Activated T-cell treated with anti-CD3 and anti-CD28 coated beads, Interleukin-2, amount 50 U/mL, for 24 hours (primary cell): ENCODE data around the gene FOXL1.

ENCODE experiments used
- DNase-seq: peaks from one replicate; pipeline ENCODE4 v3.0.0-alpha.2; 2020
- H3K27ac Mint-ChIP-seq: 2 replicates; pipeline ENCODE4 v1.8.0; 2020; ENCODE audit warnings: mild to moderate bottlenecking, mixed read lengths
- H3K27me3 Mint-ChIP-seq: 2 replicates; pipeline ENCODE4 v1.8.0; 2020; ENCODE audit warnings: mixed read lengths
- H3K36me3 Mint-ChIP-seq: 2 replicates; pipeline ENCODE4 v1.8.0; 2020; ENCODE audit warnings: low read depth, mixed read lengths
- H3K4me1 Mint-ChIP-seq: 2 replicates; pipeline ENCODE4 v1.8.0; 2020; ENCODE audit warnings: low read depth, mixed read lengths
- H3K4me3 Mint-ChIP-seq: 2 replicates; pipeline ENCODE4 v1.8.0; 2020; ENCODE audit warnings: mild to moderate bottlenecking, moderate library complexity, mixed read lengths
- H3K9me3 Mint-ChIP-seq: 2 replicates; pipeline ENCODE4 v1.8.0; 2020; ENCODE audit warnings: mixed read lengths

The FOXL1 gene

DNA sequence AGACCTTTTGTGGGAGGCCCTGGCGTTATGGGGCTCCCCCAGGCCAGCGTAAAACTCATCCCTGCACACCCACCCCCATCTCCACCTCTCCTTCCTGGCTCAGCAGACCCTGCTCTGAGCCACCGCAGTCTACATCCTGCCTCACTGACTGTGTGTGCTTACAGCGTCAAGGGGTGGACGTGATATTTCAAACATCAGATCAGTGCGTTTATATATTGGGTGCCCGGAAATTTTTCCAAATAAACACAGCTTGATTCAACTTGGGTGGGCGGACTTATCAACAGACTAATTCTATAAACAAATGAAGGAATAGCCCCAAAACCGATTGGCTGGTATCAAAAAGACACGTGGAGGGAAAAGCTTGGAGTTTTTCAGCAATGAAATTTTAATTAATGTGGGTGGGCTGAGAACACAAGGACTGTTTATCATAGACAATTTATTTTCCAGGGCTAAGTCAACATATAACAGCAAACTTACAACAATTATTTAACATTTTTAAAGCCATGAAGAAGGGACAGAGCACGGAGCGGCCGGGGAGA lies at the start of gene FOXL1:
FOXL1 (plus strand) TSS at position 489 of the 539 bp plus-strand sequence. CDS start 175 bp downstream, outside the sequence.
- H3K27me3 Mint-ChIP-seq: peaks cover 89% of the 10 kb centered on the region
- H3K9me3 Mint-ChIP-seq: no peaks in the 10 kb centered on the region
- H3K4me1 Mint-ChIP-seq: peaks cover 12% of the 10 kb centered on the region
- H3K4me3 Mint-ChIP-seq: no peak within 1 kb of the TSS
- H3K27ac Mint-ChIP-seq: no peak within 1 kb of the TSS
- no peak for DNase-seq
- no peaks in the 10 kb centered on the region for H3K36me3 Mint-ChIP-seq

- Mint-ChIP-seq H3K9me3 (peaks cover 4% of the 10 kb centered on the region), H3K4me3 (no peak overlapping the region), H3K27me3 (no peaks in the 10 kb centered on the region), H3K36me3 (peaks cover 46% of the 10 kb centered on the region), H3K27ac (no peak overlapping the region), H3K4me1 (no peaks in the 10 kb centered on the region)
- no peak for DNase-seq
Observed at GRCh38 chr16:86529160-86529559, 49.2 kb upstream of the FOXL1 start.

GRCh38 chr16:86530251-86531190 lies 47.8 kb upstream of the FOXL1 start:
- Mint-ChIP-seq H3K27ac (no peak overlapping the region), H3K4me1 (no peaks in the 10 kb centered on the region), H3K4me3 (no peak overlapping the region), H3K9me3 (peaks cover 4% of the 10 kb centered on the region), H3K36me3 (peaks cover 51% of the 10 kb centered on the region), H3K27me3 (no peaks in the 10 kb centered on the region)
- DNase-seq: no peak

GRCh38 chr16:86531191-86531545 lies 47.2 kb upstream of the FOXL1 start:
- peaks cover 4% of the 10 kb centered on the region for H3K9me3 Mint-ChIP-seq
- no peaks in the 10 kb centered on the region for H3K4me1 Mint-ChIP-seq
- no peak overlapping the region for H3K27ac Mint-ChIP-seq
- DNase-seq: no peak
- no peak overlapping the region for H3K4me3 Mint-ChIP-seq
- no peaks in the 10 kb centered on the region for H3K27me3 Mint-ChIP-seq
- peaks cover 58% of the 10 kb centered on the region for H3K36me3 Mint-ChIP-seq

- Mint-ChIP-seq H3K9me3 (peaks cover 4% of the 10 kb centered on the region), H3K4me3 (no peak overlapping the region), H3K36me3 (peaks cover 65% of the 10 kb centered on the region), H3K27ac (no peak overlapping the region), H3K27me3 (no peaks in the 10 kb centered on the region), H3K4me1 (no peaks in the 10 kb centered on the region)
- no peak for DNase-seq
Observed at GRCh38 chr16:86531641-86532525, 46.5 kb upstream of the FOXL1 start.

- H3K27ac Mint-ChIP-seq: no peak overlapping the region
- peaks cover 4% of the 10 kb centered on the region for H3K9me3 Mint-ChIP-seq
- no peak for DNase-seq
- H3K4me1 Mint-ChIP-seq: no peaks in the 10 kb centered on the region
- H3K27me3 Mint-ChIP-seq: no peaks in the 10 kb centered on the region
- H3K4me3 Mint-ChIP-seq: no peak overlapping the region
- peaks cover 71% of the 10 kb centered on the region for H3K36me3 Mint-ChIP-seq
Observed at GRCh38 chr16:86532526-86532815, 45.9 kb upstream of the FOXL1 start.

- Mint-ChIP-seq H3K27ac (no peak overlapping the region), H3K4me3 (no peak overlapping the region), H3K27me3 (no peaks in the 10 kb centered on the region), H3K36me3 (peaks cover 77% of the 10 kb centered on the region), H3K9me3 (no peaks in the 10 kb centered on the region), H3K4me1 (no peaks in the 10 kb centered on the region)
- DNase-seq: no peak
Observed at GRCh38 chr16:86533076-86533475, 45.3 kb upstream of the FOXL1 start.

DNA sequence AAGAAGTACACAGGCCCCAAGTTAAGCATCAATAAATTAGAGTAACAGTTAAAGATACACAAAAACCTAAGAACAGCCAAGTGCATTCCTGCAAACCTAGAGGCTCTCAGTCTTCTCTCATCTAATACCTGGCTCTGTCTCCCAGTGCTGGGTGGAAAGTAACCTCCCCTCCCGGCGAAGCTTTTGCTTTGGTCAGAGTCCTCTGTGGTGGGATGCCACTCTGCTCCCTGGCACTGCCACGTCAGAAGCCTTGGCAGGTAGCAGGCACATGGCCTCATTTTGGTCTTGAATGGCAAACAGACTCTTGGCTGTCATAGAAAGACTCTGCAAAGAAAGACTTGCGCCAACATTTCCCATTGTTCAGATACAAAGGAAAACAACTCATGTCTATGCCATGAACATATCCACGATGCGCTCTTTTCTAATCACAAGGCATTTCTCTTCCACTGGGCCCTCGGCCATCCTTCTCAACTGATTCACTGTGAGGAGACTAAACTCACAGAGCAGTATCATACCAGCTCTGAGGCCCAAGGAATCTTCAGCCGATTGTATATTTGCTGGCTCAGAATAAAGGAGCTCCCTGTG lies 44.5 kb upstream of the FOXL1 start:
- Mint-ChIP-seq H3K4me1 (no peaks in the 10 kb centered on the region), H3K27me3 (no peaks in the 10 kb centered on the region), H3K36me3 (peaks cover 80% of the 10 kb centered on the region), H3K9me3 (no peaks in the 10 kb centered on the region), H3K27ac (no peak overlapping the region), H3K4me3 (no peak overlapping the region)
- DNase-seq: no peak

DNA sequence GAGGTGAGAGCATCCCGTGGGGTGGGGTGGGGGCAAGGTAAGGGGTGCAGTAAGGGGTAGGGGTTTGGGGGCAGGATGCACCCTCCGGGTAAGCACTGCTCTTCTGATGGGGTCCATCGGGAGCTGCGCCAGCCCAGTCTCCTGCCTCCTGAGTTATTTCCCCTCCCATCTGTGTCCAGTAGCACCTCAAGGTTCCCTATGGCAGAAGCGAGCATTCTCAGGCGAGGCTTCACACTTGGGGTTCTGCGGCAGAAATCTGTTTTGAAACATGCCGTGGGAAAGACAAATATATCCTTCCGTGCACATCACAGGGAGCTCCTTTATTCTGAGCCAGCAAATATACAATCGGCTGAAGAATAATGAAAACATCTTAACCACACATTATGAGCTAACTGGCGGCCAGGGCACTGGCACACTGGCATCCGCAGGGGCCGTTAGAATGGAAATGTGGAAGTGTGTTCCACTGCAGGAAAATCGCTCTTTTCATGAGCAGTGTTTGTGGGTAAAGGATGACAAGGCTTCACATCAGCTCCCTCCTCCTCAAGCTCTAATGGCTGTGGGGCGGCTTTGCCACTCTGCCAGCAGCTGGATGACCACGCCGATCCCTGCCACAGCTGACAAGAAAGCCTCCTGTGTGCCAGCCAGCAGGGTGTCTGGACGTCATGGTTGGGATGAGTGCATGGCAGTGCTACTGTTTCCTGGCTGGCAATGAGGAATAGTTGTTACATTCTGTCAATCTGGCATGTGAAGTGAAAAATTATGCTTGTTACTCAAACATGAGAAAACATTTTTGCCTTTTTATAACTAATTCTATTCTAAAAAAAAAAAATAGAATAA lies 43.4 kb upstream of the FOXL1 start:
- Mint-ChIP-seq H3K9me3 (no peaks in the 10 kb centered on the region), H3K27me3 (no peaks in the 10 kb centered on the region), H3K4me3 (no peak overlapping the region), H3K4me1 (no peaks in the 10 kb centered on the region), H3K36me3 (peaks cover 83% of the 10 kb centered on the region), H3K27ac (no peak overlapping the region)
- DNase-seq: no peak

GRCh38 chr16:86536621-86537020 lies 41.7 kb upstream of the FOXL1 start:
- Mint-ChIP-seq H3K27ac (no peak overlapping the region), H3K27me3 (no peaks in the 10 kb centered on the region), H3K36me3 (peaks cover 88% of the 10 kb centered on the region), H3K9me3 (no peaks in the 10 kb centered on the region), H3K4me3 (no peak overlapping the region), H3K4me1 (no peaks in the 10 kb centered on the region)
- DNase-seq: no peak

DNA sequence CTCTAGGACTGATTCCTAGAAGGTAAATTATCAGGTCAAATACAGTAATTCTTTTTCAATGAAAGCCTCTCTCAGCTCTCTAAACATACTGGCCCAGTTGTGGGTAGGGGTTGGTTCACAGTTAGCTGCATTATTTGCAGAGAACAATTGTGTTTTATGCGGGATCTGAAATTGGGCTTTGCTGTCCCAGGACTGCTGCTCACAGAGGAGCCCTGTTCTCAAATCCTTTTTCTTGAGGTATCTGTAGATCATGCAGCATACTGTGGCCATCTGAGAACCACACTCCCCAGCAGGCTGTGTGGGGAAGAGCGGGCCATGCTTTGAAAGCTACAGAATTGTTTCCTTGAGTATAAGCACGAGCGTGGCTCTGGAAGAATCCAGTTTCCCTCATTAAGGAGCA lies 40.9 kb upstream of the FOXL1 start:
- Mint-ChIP-seq H3K9me3 (no peaks in the 10 kb centered on the region), H3K4me1 (no peaks in the 10 kb centered on the region), H3K27ac (no peak overlapping the region), H3K27me3 (no peaks in the 10 kb centered on the region), H3K4me3 (no peak overlapping the region), H3K36me3 (peaks cover 91% of the 10 kb centered on the region)
- DNase-seq: no peak

- DNase-seq: no peak
- Mint-ChIP-seq H3K27ac (no peak overlapping the region), H3K9me3 (no peaks in the 10 kb centered on the region), H3K4me1 (no peaks in the 10 kb centered on the region), H3K27me3 (no peaks in the 10 kb centered on the region), H3K36me3 (peaks cover 91% of the 10 kb centered on the region), H3K4me3 (no peak overlapping the region)
Observed at GRCh38 chr16:86538196-86538780, 40.1 kb upstream of the FOXL1 start.

GRCh38 chr16:86540894-86541293 lies 37.5 kb upstream of the FOXL1 start:
- DNase-seq: no peak
- Mint-ChIP-seq H3K27me3 (no peaks in the 10 kb centered on the region), H3K4me1 (no peaks in the 10 kb centered on the region), H3K9me3 (no peaks in the 10 kb centered on the region), H3K36me3 (peaks cover 100% of the 10 kb centered on the region), H3K27ac (no peak overlapping the region), H3K4me3 (no peak overlapping the region)
